GM12801 (cell line): ENCODE measurements around the gene NLRP1.

Source experiments
- TF ChIP-seq, protein P1 (sequence below): IDR thresholded peaks from one replicate; pipeline ENCODE4 v1.5.1; 2011; ENCODE audit warnings: control low read depth; ENCODE audit not compliant: insufficient read length; ENCODE audit errors: extremely low read depth

Gene NLRP1

DNA sequence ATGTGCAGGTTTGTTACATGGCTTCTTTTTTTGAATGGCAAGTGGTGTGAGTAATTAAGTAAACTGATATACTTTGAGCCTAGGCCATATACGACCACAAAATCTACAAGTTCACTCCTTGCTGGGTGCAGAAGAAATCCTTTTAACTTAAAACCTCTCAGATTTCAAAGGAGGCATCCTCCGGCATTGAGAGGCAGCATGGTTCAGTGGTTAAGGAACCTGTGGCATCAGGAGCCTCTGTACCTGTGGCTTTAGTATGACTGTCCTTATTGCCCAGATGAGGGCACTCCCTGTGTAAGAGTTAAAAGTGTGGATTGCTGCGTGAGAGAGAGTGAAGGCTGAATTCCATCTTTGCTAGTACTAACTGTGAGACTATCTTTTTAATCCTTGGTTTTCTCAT is 3.3 kb downstream of the NLRP1 start:
- TF ChIP-seq, protein P1, sequence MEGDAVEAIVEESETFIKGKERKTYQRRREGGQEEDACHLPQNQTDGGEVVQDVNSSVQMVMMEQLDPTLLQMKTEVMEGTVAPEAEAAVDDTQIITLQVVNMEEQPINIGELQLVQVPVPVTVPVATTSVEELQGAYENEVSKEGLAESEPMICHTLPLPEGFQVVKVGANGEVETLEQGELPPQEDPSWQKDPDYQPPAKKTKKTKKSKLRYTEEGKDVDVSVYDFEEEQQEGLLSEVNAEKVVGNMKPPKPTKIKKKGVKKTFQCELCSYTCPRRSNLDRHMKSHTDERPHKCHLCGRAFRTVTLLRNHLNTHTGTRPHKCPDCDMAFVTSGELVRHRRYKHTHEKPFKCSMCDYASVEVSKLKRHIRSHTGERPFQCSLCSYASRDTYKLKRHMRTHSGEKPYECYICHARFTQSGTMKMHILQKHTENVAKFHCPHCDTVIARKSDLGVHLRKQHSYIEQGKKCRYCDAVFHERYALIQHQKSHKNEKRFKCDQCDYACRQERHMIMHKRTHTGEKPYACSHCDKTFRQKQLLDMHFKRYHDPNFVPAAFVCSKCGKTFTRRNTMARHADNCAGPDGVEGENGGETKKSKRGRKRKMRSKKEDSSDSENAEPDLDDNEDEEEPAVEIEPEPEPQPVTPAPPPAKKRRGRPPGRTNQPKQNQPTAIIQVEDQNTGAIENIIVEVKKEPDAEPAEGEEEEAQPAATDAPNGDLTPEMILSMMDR, result no peak

DNA sequence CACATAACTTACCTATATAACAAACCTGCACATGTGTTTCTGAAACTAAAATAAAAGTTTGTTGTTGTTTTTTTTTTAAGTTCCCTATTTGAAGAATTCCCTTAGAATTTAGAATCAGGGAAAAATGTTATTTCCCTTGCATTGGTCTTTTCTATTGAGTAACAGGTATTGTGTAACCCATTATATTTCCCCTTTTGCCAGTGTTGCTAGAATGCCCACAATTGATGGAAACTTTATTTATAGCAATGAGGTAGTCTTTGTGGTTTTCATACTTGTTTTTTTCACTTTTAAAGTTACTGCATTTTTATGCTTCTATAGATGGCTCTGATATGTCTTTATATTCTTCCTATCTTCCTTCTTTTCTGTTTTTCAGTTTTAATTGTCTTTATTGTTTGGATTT is 3.9 kb downstream of the NLRP1 start:
- TF ChIP-seq, protein P1, result no peak

DNA sequence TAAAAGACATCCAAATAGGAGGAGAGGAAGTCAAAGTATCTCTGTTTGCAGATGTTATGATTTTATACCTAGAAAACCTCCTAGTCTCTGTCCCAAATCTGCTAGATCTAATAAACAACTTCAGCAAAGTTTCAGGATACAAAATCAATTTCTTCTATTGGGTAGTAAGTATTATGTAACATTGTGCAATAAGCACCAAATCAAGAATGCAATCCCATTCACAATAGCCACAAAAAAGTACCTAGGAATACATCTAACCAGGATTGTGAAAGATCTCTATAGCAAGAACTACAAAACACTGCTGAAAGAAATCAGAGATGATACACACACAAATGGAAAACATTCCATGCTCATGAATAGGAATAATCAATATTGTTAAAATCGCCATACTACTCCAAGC is 13.0 kb downstream of the NLRP1 start:
- TF ChIP-seq, protein P1, result no peak

DNA sequence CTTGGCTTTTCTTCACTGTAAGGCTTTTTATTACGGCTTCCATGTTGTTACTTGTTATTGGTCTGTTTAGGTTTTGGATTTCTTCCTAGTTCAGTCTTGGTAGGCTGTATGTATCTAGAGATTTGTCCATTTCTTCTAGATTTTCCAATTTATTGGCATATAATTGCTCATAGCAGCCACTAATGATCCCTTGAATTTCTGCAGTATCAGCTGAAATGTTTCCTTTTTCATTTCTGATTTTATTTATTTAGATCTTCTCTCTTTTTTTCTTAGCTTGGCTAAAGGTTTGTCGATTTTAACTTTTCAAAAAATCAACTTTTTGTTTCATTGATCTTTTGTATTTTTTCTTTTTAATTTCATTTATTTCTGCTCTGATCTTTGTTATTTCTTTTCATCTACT is 18.5 kb downstream of the NLRP1 start:
- TF ChIP-seq, protein P1, result no peak

DNA sequence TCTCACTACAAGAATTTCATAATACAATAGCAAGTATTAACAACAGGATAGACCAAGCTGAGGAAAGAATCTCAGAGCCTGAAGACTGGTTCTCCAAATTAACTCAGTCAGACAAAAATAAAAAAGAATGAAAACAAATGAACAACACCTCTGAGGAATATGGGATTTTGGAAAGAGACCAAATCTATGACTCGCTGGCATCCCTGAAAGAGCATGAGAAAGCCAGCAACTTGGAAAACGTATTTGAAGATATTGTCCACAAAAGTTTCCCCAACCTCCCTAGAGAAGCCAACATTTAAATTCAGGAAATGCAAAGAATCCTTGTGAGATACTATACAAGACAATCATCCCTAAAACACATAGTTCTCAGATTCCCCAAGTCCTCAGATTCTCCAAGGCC is 20.9 kb downstream of the NLRP1 start:
- TF ChIP-seq, protein P1, result no peak

DNA sequence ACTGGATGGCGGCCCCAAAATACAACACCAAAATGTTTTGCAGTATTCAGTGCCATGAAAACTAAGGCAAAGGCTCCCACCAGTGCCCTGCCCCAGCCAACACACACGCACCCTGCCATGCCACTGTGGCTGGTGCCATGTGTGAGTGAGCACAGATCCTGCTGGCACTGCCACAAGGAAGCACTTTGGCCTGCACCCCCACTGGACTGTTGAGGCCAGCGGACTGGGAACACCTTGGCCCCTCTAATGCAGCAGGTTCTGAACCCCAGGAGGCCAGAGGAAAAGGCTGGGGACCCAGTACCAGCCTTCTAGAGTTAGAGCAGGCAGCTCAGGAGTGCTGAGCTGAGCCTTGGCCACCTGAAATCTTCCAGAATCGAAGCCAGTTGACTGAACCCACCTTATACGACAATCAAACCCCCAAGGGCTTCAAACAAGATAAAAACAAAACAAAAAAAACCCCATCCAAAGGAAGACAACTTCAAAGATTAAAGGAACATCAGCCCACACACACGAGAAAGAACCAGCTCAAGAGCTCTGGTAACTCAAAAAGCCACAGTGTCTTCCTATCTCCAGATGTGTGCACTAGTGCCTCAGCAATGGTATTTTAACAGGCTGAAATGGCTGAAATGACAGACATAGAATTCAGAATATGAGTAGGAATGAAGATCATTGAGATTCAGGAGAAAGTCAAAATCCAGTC is 21.5 kb downstream of the NLRP1 start:
- TF ChIP-seq, protein P1, result no peak

DNA sequence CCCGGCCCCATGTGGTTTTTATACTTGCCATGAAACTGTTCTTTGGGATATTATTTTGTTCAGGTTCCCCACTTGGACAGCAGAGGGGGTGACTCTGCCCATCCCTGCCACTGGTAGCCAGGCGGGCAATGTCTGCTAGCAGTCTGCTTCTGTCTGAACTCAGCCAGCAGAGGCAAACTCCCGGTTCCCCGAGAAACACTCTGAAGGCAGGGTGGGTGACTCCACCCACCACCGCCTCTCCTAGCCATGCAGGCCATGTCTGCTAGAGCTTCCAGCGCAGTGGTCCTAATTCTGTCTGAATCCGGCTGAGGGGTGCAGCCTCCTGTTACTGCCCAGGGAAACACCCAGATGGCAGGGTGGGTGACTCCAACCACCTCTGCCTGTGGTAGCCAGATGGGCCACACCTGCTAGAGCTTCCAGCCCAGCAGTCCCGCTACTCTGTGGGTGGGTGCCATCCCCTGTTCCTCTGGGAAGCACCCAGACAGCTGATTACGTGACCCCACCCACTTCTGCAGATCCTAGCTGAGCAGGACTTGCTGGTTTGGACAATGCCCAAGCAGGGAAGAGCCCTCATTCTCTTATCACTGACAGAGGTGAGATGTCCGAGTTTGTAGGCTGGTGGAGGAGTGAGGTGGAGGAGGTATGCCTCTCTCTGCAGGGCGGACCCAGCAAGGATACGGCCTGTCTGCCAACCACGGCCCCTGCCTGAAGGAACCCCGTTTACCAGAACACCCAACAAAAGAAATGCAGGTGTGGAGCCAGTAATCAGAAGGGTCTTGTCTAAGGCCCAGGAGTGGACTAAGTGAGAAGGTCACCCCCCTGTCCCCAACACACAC is 22.4 kb downstream of the NLRP1 start:
- TF ChIP-seq, protein P1, result no peak
